ENCODE results near the gene LRP8. TPM values are rescaled to one million over a fixed set of nuclear protein-coding genes. Genes with fewer than 3 reads are reported as not detected.

LRP8 gene
- total RNA-seq, 4 donors from 2014 or later = 1.8 to 3.6 (median 2.2) TPM

DNA sequence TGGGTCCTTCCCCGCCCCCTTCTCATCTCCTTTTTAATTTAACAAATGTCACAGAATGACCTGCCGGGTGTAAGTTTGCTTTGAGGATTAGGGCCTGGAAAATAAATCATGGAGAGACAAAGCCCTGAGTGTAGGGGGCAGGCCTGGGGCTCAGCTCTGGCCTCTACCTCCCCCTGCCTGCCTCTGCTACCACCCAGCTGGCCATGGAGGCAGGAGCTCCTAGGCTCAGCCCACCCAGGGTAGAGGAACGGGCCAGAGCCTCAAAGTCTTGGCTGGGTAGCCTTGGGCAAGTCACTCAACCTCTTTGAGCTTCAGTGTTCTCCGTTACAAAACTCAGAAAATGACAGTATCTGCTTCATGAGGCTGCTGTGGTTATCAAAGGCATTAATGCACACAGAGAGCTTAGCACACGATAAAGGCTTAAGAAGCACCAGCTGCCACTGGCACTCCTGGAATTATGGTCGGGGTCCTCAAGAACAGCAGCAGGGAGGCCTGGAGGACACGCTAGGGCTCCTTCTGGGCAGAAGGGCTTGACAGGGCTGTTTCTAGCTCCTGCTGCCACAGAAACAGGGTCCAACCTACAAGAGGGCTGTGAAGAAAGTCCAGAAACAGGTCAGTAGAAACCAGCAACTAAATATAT, 39.0 kb downstream of the LRP8 start:
- Histone ChIP-seq H3K4me3 (no peak overlapping the region), H3K27ac (no peak overlapping the region), H3K9me3 (no peaks in the 10 kb centered on the region), H3K27me3 (no peaks in the 10 kb centered on the region), H3K36me3 (no peaks in the 10 kb centered on the region), H3K4me1 (peaks cover 0 to 11% (median 0%) of the 10 kb centered on the region in 3 donors)
- ATAC-seq = no peak
- TF ChIP-seq POLR2A (IDR thresholded peaks at IDR 0.05) = no peak
- TF ChIP-seq CTCF (IDR thresholded peaks at IDR 0.05) = no peak
- TF ChIP-seq EP300 (IDR thresholded peaks at IDR 0.05) = no peak
- TF ChIP-seq POLR2AphosphoS5 (IDR thresholded peaks at IDR 0.05) = no peak
- 80 to 100% methylated on average over 1 to 2 of the region's 7 CpGs for WGBS, 2 donors (ENCODE audit: low coverage in 1 of 2)

- no peaks in the 10 kb centered on the region for H3K9me3 ChIP-seq
These were observed 39.7 kb downstream of the LRP8 start for GRCh38 chr1:53288002-53288789.

DNA sequence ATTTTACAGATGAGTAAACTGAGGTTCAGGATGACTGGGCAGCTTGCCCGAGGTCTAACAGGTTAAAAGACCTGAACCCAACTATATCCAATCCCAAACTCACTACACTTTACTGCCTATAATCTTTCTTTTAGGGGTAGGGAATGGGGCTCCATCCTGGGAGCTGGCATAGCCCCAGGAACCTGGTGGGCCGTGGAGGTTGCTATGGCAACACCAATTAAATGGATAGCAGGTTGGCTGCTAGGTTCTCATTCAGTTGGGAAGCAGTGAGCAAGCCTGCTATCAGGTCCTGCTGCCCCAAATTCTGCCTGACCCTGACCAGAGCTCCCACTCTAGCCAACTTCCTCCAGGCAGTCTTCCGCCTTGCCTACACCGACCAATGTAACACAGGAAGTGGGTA, 40.9 kb downstream of the LRP8 start:
- no peaks in the 10 kb centered on the region for H3K4me1 ChIP-seq
- ATAC-seq = no peak
- H3K4me3 ChIP-seq = no peak overlapping the region
- no peak overlapping the region for H3K27ac ChIP-seq
- TF ChIP-seq CTCF (IDR thresholded peaks at IDR 0.05) (no peak), EP300 (IDR thresholded peaks at IDR 0.05) (no peak), POLR2AphosphoS5 (IDR thresholded peaks at IDR 0.05) (no peak), POLR2A (IDR thresholded peaks at IDR 0.05) (no peak)
- no peaks in the 10 kb centered on the region for H3K36me3 ChIP-seq
- H3K27me3 ChIP-seq = no peaks in the 10 kb centered on the region
- 74 to 100% methylated on average over 1 to 4 of the region's 4 CpGs for WGBS, 2 donors (ENCODE audit: low coverage in 1 of 2)
- H3K9me3 ChIP-seq = no peaks in the 10 kb centered on the region

More at GRCh38 chr1:53288002-53288789, 39.7 kb downstream of the LRP8 start:
- 57 to 59% methylated on average over 10 to 15 of the region's 18 CpGs for WGBS, 2 donors (ENCODE audit: low coverage in 1 of 2)
- Histone ChIP-seq H3K27ac (no peak overlapping the region), H3K4me1 (peaks cover 0 to 6% (median 0%) of the 10 kb centered on the region in 3 donors), H3K27me3 (no peaks in the 10 kb centered on the region), H3K36me3 (no peaks in the 10 kb centered on the region), H3K4me3 (no peak overlapping the region)
- TF ChIP-seq POLR2AphosphoS5 (IDR thresholded peaks at IDR 0.05) (no peak), EP300 (IDR thresholded peaks at IDR 0.05) (no peak), POLR2A (IDR thresholded peaks at IDR 0.05) (no peak), CTCF (IDR thresholded peaks at IDR 0.05) (no peak)
- no peak for ATAC-seq

DNA sequence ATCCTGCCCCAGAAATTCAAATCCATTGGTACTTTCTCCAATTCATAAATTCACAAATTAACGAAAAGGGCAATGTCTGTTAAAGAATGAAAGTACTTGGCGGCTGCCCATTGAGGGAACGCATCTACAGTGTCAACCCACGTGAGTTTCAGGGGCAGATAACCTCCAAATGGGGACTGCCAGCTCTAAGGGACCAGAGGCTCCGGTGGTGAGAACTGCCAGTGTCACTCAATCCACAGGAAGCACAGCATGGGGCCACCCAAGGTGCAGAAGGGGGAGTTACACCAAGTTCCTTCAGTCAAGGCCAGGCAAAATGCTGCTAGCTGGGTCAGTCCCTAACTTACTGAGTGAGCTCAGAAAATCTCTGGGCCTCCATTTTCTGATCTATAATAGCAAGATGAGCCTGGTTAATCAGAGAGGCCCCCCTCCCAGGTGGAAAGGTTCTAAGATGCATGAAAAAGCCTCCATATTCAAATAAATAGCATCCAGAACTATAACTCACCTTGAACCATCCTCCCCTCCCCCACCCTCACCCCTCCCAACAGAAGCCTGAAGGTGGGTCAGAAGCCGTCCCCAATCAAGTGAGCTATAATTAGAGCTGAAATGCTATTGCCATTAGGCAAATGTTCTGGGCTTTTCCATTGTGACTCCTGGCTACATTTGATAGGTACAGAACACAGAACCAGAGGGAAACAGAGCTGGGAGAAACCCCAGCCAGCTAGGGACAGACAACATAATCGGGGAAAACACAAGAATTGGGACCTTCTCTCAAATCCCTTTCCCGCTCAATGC, 41.7 kb downstream of the LRP8 start:
- TF ChIP-seq POLR2A (IDR thresholded peaks at IDR 0.05) (no peak), CTCF (IDR thresholded peaks at IDR 0.05) (no peak), EP300 (IDR thresholded peaks at IDR 0.05) (no peak), POLR2AphosphoS5 (IDR thresholded peaks at IDR 0.05) (no peak)
- Histone ChIP-seq H3K9me3 (no peaks in the 10 kb centered on the region), H3K27me3 (no peaks in the 10 kb centered on the region), H3K4me3 (no peak overlapping the region), H3K27ac (no peak overlapping the region), H3K36me3 (no peaks in the 10 kb centered on the region), H3K4me1 (no peaks in the 10 kb centered on the region)
- no peak for ATAC-seq
- whole genome bisulfite sequencing, 2 donors (ENCODE audit: low coverage in 1 of 2) = 47 to 67% methylated on average over 3 to 4 of the region's 8 CpGs

Measured in gastroesophageal sphincter (tissue), 4 donors.